MM.1S (cell line): ENCODE measurements around the gene ADRA1B.
"Not testable (repeated sequence)": the region's sequence is repeated elsewhere in the genome, so short reads cannot be mapped to it uniquely, and the experiment has no call there.

ENCODE experiments used
- DNase-seq: peaks from one replicate; pipeline ENCODE4 v3.0.0-alpha.2; 2015
- H2AFZ ChIP-seq: fragments of 300-600 bp; sonication (generic); 2 replicates; pipeline ENCODE4 v1.6.0; 2016; ENCODE audit warnings: antibody characterized with exemption, low read length
- H3F3A ChIP-seq: fragments of 300-600 bp; sonication (generic); 2 replicates; pipeline ENCODE4 v1.6.1; 2016; ENCODE audit warnings: mild to moderate bottlenecking, antibody characterized with exemption, low read length, moderate library complexity, mixed read lengths; ENCODE audit not compliant: insufficient read depth
- H3K27ac ChIP-seq: fragments of 300-600 bp; sonication (generic); 2 replicates; pipeline ENCODE4 v1.5.1; 2016; ENCODE audit warnings: mild to moderate bottlenecking, low read length
- H3K27me3 ChIP-seq: fragments of 300-600 bp; sonication (generic); replicated peaks from 2 replicates; pipeline ENCODE4 v1.6.0; 2016; ENCODE audit warnings: low read length; ENCODE audit not compliant: insufficient read depth
- H3K36me3 ChIP-seq: fragments of 300-600 bp; sonication (generic); replicated peaks from 2 replicates; pipeline ENCODE4 v1.6.1; 2016; ENCODE audit warnings: mild to moderate bottlenecking, low read length, mixed read lengths; ENCODE audit not compliant: insufficient read depth
- H3K4me1 ChIP-seq: fragments of 300-600 bp; sonication (generic); 2 replicates; pipeline ENCODE4 v1.6.1; 2016; ENCODE audit warnings: low read length, mixed read lengths
- H3K4me2 ChIP-seq: fragments of 300-600 bp; sonication (generic); 2 replicates; pipeline ENCODE4 v1.6.0; 2016; ENCODE audit warnings: low read depth, low read length
- H3K4me3 ChIP-seq: fragments of 300-600 bp; sonication (generic); 2 replicates; pipeline ENCODE4 v1.5.1; 2016; ENCODE audit warnings: low read length, mixed read lengths
- H3K79me2 ChIP-seq: fragments of 300-600 bp; sonication (generic); 2 replicates; pipeline ENCODE4 v1.6.1; 2016; ENCODE audit warnings: mixed run types, low read length, mixed read lengths
- H3K9ac ChIP-seq: fragments of 300-600 bp; sonication (generic); 2 replicates; pipeline ENCODE4 v1.6.1; 2016; ENCODE audit warnings: low read length, mixed read lengths
- H3K9me2 ChIP-seq: fragments of 300-600 bp; sonication (generic); replicated peaks from 2 replicates; pipeline ENCODE4 v1.6.1; 2016; ENCODE audit warnings: mild to moderate bottlenecking, low read length, mixed read lengths; ENCODE audit not compliant: insufficient read depth
- H3K9me3 ChIP-seq: fragments of 300-600 bp; sonication (generic); replicated peaks from 2 replicates; pipeline ENCODE4 v1.6.1; 2016; ENCODE audit warnings: mild to moderate bottlenecking, low read length, mixed read lengths; ENCODE audit not compliant: insufficient read depth
- H4K20me1 ChIP-seq: fragments of 300-600 bp; sonication (generic); 2 replicates; pipeline ENCODE4 v1.6.1; 2016; ENCODE audit warnings: mild to moderate bottlenecking, low read length, moderate library complexity, mixed read lengths; ENCODE audit not compliant: insufficient read depth
- CTCF ChIP-seq: fragments of 300-600 bp; sonication (generic); IDR thresholded peaks from 2 replicates; pipeline ENCODE4 v1.5.1; 2016; ENCODE audit warnings: antibody characterized with exemption, low read length, mixed read lengths
- EZH2 ChIP-seq: fragments of 300-600 bp; sonication (generic); optimal IDR thresholded peaks from 2 replicates; pipeline ENCODE3; 2017; ENCODE audit warnings: low read depth, mild to moderate bottlenecking, antibody characterized with exemption, low read length, mixed read lengths
- EZH2phosphoT487 ChIP-seq: fragments of 300-600 bp; sonication (generic); IDR thresholded peaks from 2 replicates; pipeline ENCODE4 v1.6.1; 2018; ENCODE audit warnings: antibody characterized with exemption, low read length

ADRA1B gene

GRCh38 chr5:159995907-159996306 is 79.6 kb downstream of the ADRA1B start:
- no peaks in the 10 kb centered on the region for H3K9me3 ChIP-seq
- no peaks in the 10 kb centered on the region for H3F3A ChIP-seq
- H4K20me1 ChIP-seq = no peaks in the 10 kb centered on the region
- no peak for TF ChIP-seq EZH2phosphoT487
- no peak for TF ChIP-seq EZH2
- TF ChIP-seq CTCF = no peak
- no peaks in the 10 kb centered on the region for H3K36me3 ChIP-seq
- no peak overlapping the region for H3K9ac ChIP-seq
- DNase-seq = no peak
- H2AFZ ChIP-seq = no peak overlapping the region
- H3K27me3 ChIP-seq = no peaks in the 10 kb centered on the region
- H3K4me2 ChIP-seq = no peak overlapping the region
- no peak overlapping the region for H3K27ac ChIP-seq
- no peaks in the 10 kb centered on the region for H3K79me2 ChIP-seq
- no peak overlapping the region for H3K4me3 ChIP-seq
- no peaks in the 10 kb centered on the region for H3K9me2 ChIP-seq
- H3K4me1 ChIP-seq = no peaks in the 10 kb centered on the region; the same call in 1 of the 2 replicates

GRCh38 chr5:160001457-160001856 is 85.2 kb downstream of the ADRA1B start:
- H3K36me3 ChIP-seq = no peaks in the 10 kb centered on the region
- no peaks in the 10 kb centered on the region for H3K9me2 ChIP-seq
- H3K4me2 ChIP-seq = no peak overlapping the region
- no peaks in the 10 kb centered on the region for H3K9me3 ChIP-seq
- H3K4me1 ChIP-seq = no peaks in the 10 kb centered on the region
- no peaks in the 10 kb centered on the region for H4K20me1 ChIP-seq
- H3K9ac ChIP-seq = no peak overlapping the region
- DNase-seq = no peak
- H3K27me3 ChIP-seq = no peaks in the 10 kb centered on the region; the same call in 1 of the 2 replicates
- no peak overlapping the region for H3K27ac ChIP-seq
- no peaks in the 10 kb centered on the region for H3K79me2 ChIP-seq
- H3K4me3 ChIP-seq = no peak overlapping the region
- no peaks in the 10 kb centered on the region for H3F3A ChIP-seq
- TF ChIP-seq EZH2 = no peak
- TF ChIP-seq CTCF = no peak
- TF ChIP-seq EZH2phosphoT487 = no peak
- no peak overlapping the region for H2AFZ ChIP-seq

- Histone ChIP-seq H3K27me3 (no peaks in the 10 kb centered on the region; the same call in 1 of the 2 replicates), H3K9me2 (no peaks in the 10 kb centered on the region), H3K4me1 (peaks cover 7% of the 10 kb centered on the region), H3K27ac (no peak overlapping the region), H3K9me3 (no peaks in the 10 kb centered on the region), H3K36me3 (peaks cover 6% of the 10 kb centered on the region; the same call in 1 of the 2 replicates), H2AFZ (no peak overlapping the region), H3K79me2 (peaks cover 30% of the 10 kb centered on the region), H4K20me1 (no peaks in the 10 kb centered on the region), H3F3A (no peaks in the 10 kb centered on the region), H3K4me3 (no peak overlapping the region), H3K4me2 (no peak overlapping the region), H3K9ac (no peak overlapping the region)
- no peak for DNase-seq
- TF ChIP-seq CTCF (no peak), EZH2phosphoT487 (no peak), EZH2 (no peak)
Measured at GRCh38 chr5:160007514-160007913, 91.2 kb downstream of the ADRA1B start.

- not testable (repeated sequence) for H3K4me1 ChIP-seq, DNase-seq, H3K9me3 ChIP-seq, H3K27me3 ChIP-seq, H3K4me3 ChIP-seq, H3K9me2 ChIP-seq, H3K9ac ChIP-seq, H4K20me1 ChIP-seq, H3K27ac ChIP-seq, H3F3A ChIP-seq
- Histone ChIP-seq H3K4me2 (peak overlapping the region; percentile 21; the same call in 1 of the 2 replicates), H3K79me2 (peaks cover 38% of the 10 kb centered on the region), H2AFZ (peak overlapping the region; percentile 69), H3K36me3 (peaks cover 12% of the 10 kb centered on the region; the same call in 1 of the 2 replicates)
Measured at GRCh38 chr5:160008529-160008876, 92.2 kb downstream of the ADRA1B start.
